Measurements from ENCODE around the gene RAPGEF2.

- TF ChIP-seq POLR2A (IDR thresholded peaks at IDR 0.05) (no peak), CTCF (IDR thresholded peaks at IDR 0.05) (no peak)
Measured at GRCh38 chr4:159240687-159241086, 137.8 kb downstream of the RAPGEF2 start.

Measured in thyroid gland (tissue), 4 donors.